GM12873 (cell line): ENCODE measurements around the gene SDS.

Source experiments
- CTCF ChIP-seq: IDR thresholded peaks from 2 replicates; pipeline ENCODE4 v1.5.1; 2012; ENCODE audit warnings: low read depth, mild to moderate bottlenecking, moderate library complexity, low read length, control low read depth; ENCODE audit not compliant: insufficient read depth; ENCODE audit errors: missing control alignments

The SDS gene

GRCh38 chr12:113402586-113403260 lies 964 bp downstream of the SDS start:
- no peak for TF ChIP-seq CTCF

GRCh38 chr12:113401066-113402000 lies 2.4 kb downstream of the SDS start:
- no peak for TF ChIP-seq CTCF

GRCh38 chr12:113400362-113400761 lies 3.3 kb downstream of the SDS start:
- no peak for TF ChIP-seq CTCF

GRCh38 chr12:113399490-113399889 lies 4.2 kb downstream of the SDS start:
- TF ChIP-seq CTCF = no peak

- no peak for TF ChIP-seq CTCF
Measured at GRCh38 chr12:113398346-113399290, 5.1 kb downstream of the SDS start.

GRCh38 chr12:113397497-113398197 lies 6.0 kb downstream of the SDS start:
- no peak for TF ChIP-seq CTCF
